Ishikawa (cell line): Measurements from ENCODE around the gene PLCB1.

Experiments
- CEBPB ChIP-seq: IDR thresholded peaks from 2 replicates; pipeline ENCODE4 v1.6.1; 2012
- CREB1 ChIP-seq: IDR thresholded peaks from 2 replicates; pipeline ENCODE4 v1.6.1; 2012; ENCODE audit warnings: low read depth
- EGR1 ChIP-seq: IDR thresholded peaks from 2 replicates; pipeline ENCODE4 v1.6.1; 2012
- EP300 ChIP-seq: IDR thresholded peaks from 2 replicates; pipeline ENCODE4 v1.6.1; 2012; ENCODE audit warnings: borderline replicate concordance
- FOXM1 ChIP-seq: IDR thresholded peaks from 2 replicates; pipeline ENCODE4 v1.6.1; 2012; ENCODE audit warnings: low read depth, borderline replicate concordance
- MAX ChIP-seq: IDR thresholded peaks from 2 replicates; pipeline ENCODE4 v1.6.1; 2012
- NFIC ChIP-seq: IDR thresholded peaks from 2 replicates; pipeline ENCODE4 v1.6.1; 2012
- RAD21 ChIP-seq: IDR thresholded peaks from 2 replicates; pipeline ENCODE4 v1.6.1; 2012; ENCODE audit warnings: low read depth
- REST ChIP-seq: IDR thresholded peaks from 2 replicates; pipeline ENCODE4 v1.6.1; 2012; ENCODE audit warnings: low read depth, mild to moderate bottlenecking
- TAF1 ChIP-seq: IDR thresholded peaks from 2 replicates; pipeline ENCODE4 v1.6.1; 2012; ENCODE audit warnings: low read depth, mild to moderate bottlenecking
- TCF12 ChIP-seq: IDR thresholded peaks from 2 replicates; pipeline ENCODE4 v1.6.1; 2012; ENCODE audit warnings: low read depth
- TEAD4 ChIP-seq: IDR thresholded peaks from 2 replicates; pipeline ENCODE4 v1.6.1; 2012
- USF1 ChIP-seq: IDR thresholded peaks from 2 replicates; pipeline ENCODE4 v1.6.1; 2012
- YY1 ChIP-seq: IDR thresholded peaks from 2 replicates; pipeline ENCODE4 v1.6.1; 2012; ENCODE audit warnings: low read depth
- ZBTB7A ChIP-seq: IDR thresholded peaks from 2 replicates; pipeline ENCODE4 v1.6.1; 2012; ENCODE audit warnings: low read depth

The PLCB1 gene

GRCh38 chr20:8877294-8877693 is 745.2 kb downstream of the PLCB1 start:
- no peak for TF ChIP-seq EP300
- peak; percentile 13; the same call in 1 of the 2 replicates for TF ChIP-seq NFIC
- no peak for TF ChIP-seq YY1

GRCh38 chr20:8879669-8880068 is 747.6 kb downstream of the PLCB1 start:
- TF ChIP-seq RAD21 (no peak), NFIC (no peak), TCF12 (no peak), TAF1 (no peak), TEAD4 (no peak), FOXM1 (no peak), CEBPB (no peak)

GRCh38 chr20:8880085-8880853 is 748.2 kb downstream of the PLCB1 start:
- TF ChIP-seq TAF1 (no peak), MAX (no peak), CREB1 (no peak), TEAD4 (no peak), EGR1 (no peak), EP300 (no peak), YY1 (no peak), NFIC (no peak), USF1 (no peak), REST (no peak), RAD21 (no peak), FOXM1 (no peak), ZBTB7A (no peak), TCF12 (no peak), CEBPB (no peak)

GRCh38 chr20:8891039-8891438 is 759.0 kb downstream of the PLCB1 start:
- TF ChIP-seq NFIC (no peak), CREB1 (no peak), TCF12 (no peak), YY1 (no peak), RAD21 (no peak), TEAD4 (no peak), ZBTB7A (no peak), FOXM1 (no peak), TAF1 (no peak)

- TF ChIP-seq EP300 (no peak), TAF1 (no peak), CREB1 (no peak), EGR1 (no peak), FOXM1 (no peak), ZBTB7A (no peak), CEBPB (no peak), YY1 (no peak), REST (no peak), USF1 (no peak), TEAD4 (no peak), NFIC (no peak), RAD21 (no peak), MAX (no peak), TCF12 (no peak)
These were observed 763.4 kb downstream of the PLCB1 start for GRCh38 chr20:8895472-8895871.

- TF ChIP-seq MAX, result no peak
- no peak for TF ChIP-seq EP300
- no peak for TF ChIP-seq NFIC
- TF ChIP-seq TEAD4, result no peak
- no peak for TF ChIP-seq USF1
- no peak for TF ChIP-seq CREB1
- TF ChIP-seq FOXM1, result no peak
- TF ChIP-seq TCF12, result no peak
- no peak for TF ChIP-seq REST
- TF ChIP-seq TAF1, result no peak
- TF ChIP-seq YY1, result no peak
- no peak for TF ChIP-seq ZBTB7A
- TF ChIP-seq EGR1, result no peak
- no peak for TF ChIP-seq RAD21
- no peak for TF ChIP-seq CEBPB
These were observed 766.8 kb downstream of the PLCB1 start for GRCh38 chr20:8898823-8899222.
